Stimulated activated CD4-positive, alpha-beta T cell treated with anti-CD3 and anti-CD28 coated beads, Interleukin-4, amount 100 ng/mL, for 48 hours (primary cell): ENCODE measurements around the gene IZUMO1.
"Not testable (repeated sequence)": the region's sequence is repeated elsewhere in the genome, so short reads cannot be mapped to it uniquely, and the experiment has no call there.

Experiments
- DNase-seq, 2 donors: peaks; one replicate each; pipeline ENCODE4 v3.0.0-alpha.2; 2020; ENCODE audit warnings: low read depth in 2 of 2

The IZUMO1 gene

GRCh38 chr19:48746738-48747575 is at the start of gene IZUMO1:
Gene IZUMO1 (minus strand): TSS chr19:48746909. CDS start chr19:48745859, 1,050 bp downstream.
- DNase-seq, result peak; percentile 41 to 43

- no peak for DNase-seq
Measured at GRCh38 chr19:48795685-48796070, 49.0 kb upstream of the IZUMO1 start.

- peak; percentile 77 to 78 for DNase-seq
Measured at GRCh38 chr19:48795055-48795684, 48.5 kb upstream of the IZUMO1 start.

GRCh38 chr19:48794291-48794690 is 47.6 kb upstream of the IZUMO1 start:
- no peak for DNase-seq

- no peak for DNase-seq
Measured at GRCh38 chr19:48793271-48793670, 46.6 kb upstream of the IZUMO1 start.

GRCh38 chr19:48787331-48787730 is 40.6 kb upstream of the IZUMO1 start:
- not testable (repeated sequence) for DNase-seq

GRCh38 chr19:48786422-48786821 is 39.7 kb upstream of the IZUMO1 start:
- not testable (repeated sequence) for DNase-seq

GRCh38 chr19:48784527-48784926 is 37.8 kb upstream of the IZUMO1 start:
- no peak for DNase-seq

- DNase-seq, result no peak
Measured at GRCh38 chr19:48780631-48781391, 34.1 kb upstream of the IZUMO1 start.

GRCh38 chr19:48779636-48780035 is 32.9 kb upstream of the IZUMO1 start:
- no peak for DNase-seq

- DNase-seq, result no peak
Measured at GRCh38 chr19:48777720-48778119, 31.0 kb upstream of the IZUMO1 start.

GRCh38 chr19:48777139-48777538 is 30.4 kb upstream of the IZUMO1 start:
- no peak for DNase-seq

- no peak for DNase-seq
Measured at GRCh38 chr19:48772503-48772953, 25.8 kb upstream of the IZUMO1 start.

GRCh38 chr19:48770734-48771472 is 24.2 kb upstream of the IZUMO1 start:
- DNase-seq, result no peak

GRCh38 chr19:48770266-48770665 is 23.6 kb upstream of the IZUMO1 start:
- DNase-seq, result no peak

GRCh38 chr19:48768994-48769713 is 22.4 kb upstream of the IZUMO1 start:
- no peak for DNase-seq

- not testable (repeated sequence) for DNase-seq
Measured at GRCh38 chr19:48768171-48768753, 21.6 kb upstream of the IZUMO1 start.

GRCh38 chr19:48765816-48766215 is 19.1 kb upstream of the IZUMO1 start:
- not testable (repeated sequence) for DNase-seq

- no peak for DNase-seq
Measured at GRCh38 chr19:48760504-48761205, 13.9 kb upstream of the IZUMO1 start.

GRCh38 chr19:48757741-48758144 is 11.0 kb upstream of the IZUMO1 start:
- DNase-seq, result no peak
